Suprapubic skin (tissue), 4 donors: ENCODE measurements around the gene SH3BGRL2. TPM values are rescaled to one million over a fixed set of nuclear protein-coding genes. Genes with fewer than 3 reads are reported as not detected.

Source experiments
- DNase-seq, 2 donors: peaks; one replicate each; pipeline ENCODE4 v3.0.0-alpha.2; 2019; ENCODE audit warnings: low spot score in 2 of 2
- H3K27ac ChIP-seq: fragments of 200-600 bp; sonication (generic); one replicate; pipeline ENCODE4 v1.5.1; 2019
- H3K27me3 ChIP-seq: fragments of 200-600 bp; sonication (generic); one replicate; pipeline ENCODE4 v1.5.1; 2019
- H3K36me3 ChIP-seq: fragments of 200-600 bp; sonication (generic); one replicate; pipeline ENCODE4 v1.5.1; 2019
- H3K4me1 ChIP-seq: fragments of 200-600 bp; sonication (generic); one replicate; pipeline ENCODE4 v1.5.1; 2019
- H3K4me3 ChIP-seq: fragments of 200-600 bp; sonication (generic); one replicate; pipeline ENCODE4 v1.5.1; 2019; ENCODE audit warnings: mild to moderate bottlenecking
- H3K9me3 ChIP-seq: fragments of 200-600 bp; sonication (generic); one replicate; pipeline ENCODE4 v1.5.1; 2019
- EP300 ChIP-seq: sonication (generic); formaldehyde crosslinking; IDR thresholded peaks from one replicate; pipeline ENCODE4 v1.6.1; 2017; ENCODE audit warnings: antibody characterized with exemption
- POLR2A ChIP-seq, 2 donors: fragments of 450-650 bp; IDR thresholded peaks; one replicate each; pipeline ENCODE4 v1.6.1; 2017; ENCODE audit warnings: antibody characterized with exemption in 2 of 2, mild to moderate bottlenecking in 2 of 2, moderate library complexity in 2 of 2
- POLR2AphosphoS5 ChIP-seq, 3 donors: sonication (generic); formaldehyde crosslinking; IDR thresholded peaks; one replicate each; pipeline ENCODE4 v1.6.1; 2017; ENCODE audit warnings: antibody characterized with exemption in 3 of 3
- WGBS: methylation state at CpG from one replicate; pipeline ENCODE4 v1.1.5; 2018; 5-methylcytosine and 5-hydroxymethylcytosine counted together
- total RNA-seq, 4 donors: library from RNA; depleted of rRNA; stranded (reverse); fragments of >200 nt; gene quantifications; one replicate each; pipeline ENCODE4 v1.1.0, GENCODE V29; 2016
- TF ChIP-seq, protein P1 (sequence below), 2 donors: fragments of 200-600 bp in 1 of 2; fragments of 450-650 bp in 1 of 2; sonication (generic) in 1 of 2; IDR thresholded peaks; one replicate each; pipeline ENCODE4 v1.5.1; 2016 to 2019; ENCODE audit warnings: antibody characterized with exemption in 2 of 2, mild to moderate bottlenecking in 1 of 2, moderate library complexity in 1 of 2

The SH3BGRL2 gene
- total RNA-seq, 4 donors from 2014 or later: 30.5 to 67.1 (median 56.7) TPM

GRCh38 chr6:79604583-79605037, 26.5 kb upstream of the SH3BGRL2 start:
- H3K4me3 ChIP-seq: no peak overlapping the region
- no peak overlapping the region for H3K27ac ChIP-seq
- TF ChIP-seq EP300 (no peak), POLR2AphosphoS5 (IDR thresholded peaks at IDR 0.05) (no peak), POLR2A (IDR thresholded peaks at IDR 0.05) (no peak)
- TF ChIP-seq, protein P1, sequence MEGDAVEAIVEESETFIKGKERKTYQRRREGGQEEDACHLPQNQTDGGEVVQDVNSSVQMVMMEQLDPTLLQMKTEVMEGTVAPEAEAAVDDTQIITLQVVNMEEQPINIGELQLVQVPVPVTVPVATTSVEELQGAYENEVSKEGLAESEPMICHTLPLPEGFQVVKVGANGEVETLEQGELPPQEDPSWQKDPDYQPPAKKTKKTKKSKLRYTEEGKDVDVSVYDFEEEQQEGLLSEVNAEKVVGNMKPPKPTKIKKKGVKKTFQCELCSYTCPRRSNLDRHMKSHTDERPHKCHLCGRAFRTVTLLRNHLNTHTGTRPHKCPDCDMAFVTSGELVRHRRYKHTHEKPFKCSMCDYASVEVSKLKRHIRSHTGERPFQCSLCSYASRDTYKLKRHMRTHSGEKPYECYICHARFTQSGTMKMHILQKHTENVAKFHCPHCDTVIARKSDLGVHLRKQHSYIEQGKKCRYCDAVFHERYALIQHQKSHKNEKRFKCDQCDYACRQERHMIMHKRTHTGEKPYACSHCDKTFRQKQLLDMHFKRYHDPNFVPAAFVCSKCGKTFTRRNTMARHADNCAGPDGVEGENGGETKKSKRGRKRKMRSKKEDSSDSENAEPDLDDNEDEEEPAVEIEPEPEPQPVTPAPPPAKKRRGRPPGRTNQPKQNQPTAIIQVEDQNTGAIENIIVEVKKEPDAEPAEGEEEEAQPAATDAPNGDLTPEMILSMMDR (IDR thresholded peaks at IDR 0.05): no peak
- H3K27me3 ChIP-seq: no peaks in the 10 kb centered on the region
- no peaks in the 10 kb centered on the region for H3K9me3 ChIP-seq
- no peaks in the 10 kb centered on the region for H3K36me3 ChIP-seq
- WGBS: 90% methylated on average over 4 of the region's 4 CpGs
- DNase-seq: no peak
- H3K4me1 ChIP-seq: no peaks in the 10 kb centered on the region

DNA sequence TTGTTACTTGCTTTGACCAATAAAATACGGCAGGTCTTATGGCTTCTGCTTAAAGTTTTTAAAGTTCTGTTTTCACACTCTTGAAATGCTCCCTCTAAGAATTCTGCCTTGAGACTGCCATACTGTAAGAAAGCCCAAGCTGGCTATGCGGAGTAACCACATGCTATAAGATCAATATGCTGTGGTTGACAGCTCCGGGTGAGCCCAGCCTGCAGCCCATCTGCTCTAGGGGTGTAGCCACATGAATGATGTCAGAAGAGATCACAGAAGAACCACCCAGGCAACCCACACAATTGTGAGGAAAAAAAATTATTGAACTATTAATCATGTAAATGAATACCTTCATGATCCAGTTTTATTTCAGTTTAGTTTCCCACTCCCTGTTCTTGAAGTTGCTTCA, 26.1 kb upstream of the SH3BGRL2 start:
- no peak for TF ChIP-seq EP300
- TF ChIP-seq POLR2A (IDR thresholded peaks at IDR 0.05): no peak
- TF ChIP-seq POLR2AphosphoS5 (IDR thresholded peaks at IDR 0.05): no peak
- TF ChIP-seq, protein P1 (IDR thresholded peaks at IDR 0.05): no peak
- H3K9me3 ChIP-seq: no peaks in the 10 kb centered on the region
- no peaks in the 10 kb centered on the region for H3K36me3 ChIP-seq
- WGBS: 82% methylated on average over 3 of the region's 3 CpGs
- H3K4me1 ChIP-seq: no peaks in the 10 kb centered on the region
- H3K27me3 ChIP-seq: no peaks in the 10 kb centered on the region
- H3K4me3 ChIP-seq: no peak overlapping the region
- no peak for DNase-seq
- H3K27ac ChIP-seq: no peak overlapping the region

- TF ChIP-seq POLR2A (IDR thresholded peaks at IDR 0.05) (no peak), EP300 (no peak), POLR2AphosphoS5 (IDR thresholded peaks at IDR 0.05) (no peak)
- TF ChIP-seq, protein P1 (IDR thresholded peaks at IDR 0.05): no peak
- Histone ChIP-seq H3K27ac (no peak overlapping the region), H3K9me3 (no peaks in the 10 kb centered on the region), H3K4me1 (no peaks in the 10 kb centered on the region), H3K27me3 (no peaks in the 10 kb centered on the region), H3K36me3 (no peaks in the 10 kb centered on the region), H3K4me3 (no peak overlapping the region)
- WGBS: 79% methylated on average over 4 of the region's 4 CpGs
- no peak for DNase-seq
These were observed 25.0 kb upstream of the SH3BGRL2 start for GRCh38 chr6:79605968-79606764.

GRCh38 chr6:79607000-79607399, 24.1 kb upstream of the SH3BGRL2 start:
- 71% methylated on average over 3 of the region's 3 CpGs for WGBS
- no peak overlapping the region for H3K27ac ChIP-seq
- H3K4me1 ChIP-seq: no peaks in the 10 kb centered on the region
- no peak for TF ChIP-seq POLR2A (IDR thresholded peaks at IDR 0.05)
- TF ChIP-seq POLR2AphosphoS5 (IDR thresholded peaks at IDR 0.05): no peak
- TF ChIP-seq EP300: no peak
- TF ChIP-seq, protein P1 (IDR thresholded peaks at IDR 0.05): no peak
- H3K36me3 ChIP-seq: no peaks in the 10 kb centered on the region
- DNase-seq: no peak
- H3K4me3 ChIP-seq: no peak overlapping the region
- H3K27me3 ChIP-seq: no peaks in the 10 kb centered on the region
- H3K9me3 ChIP-seq: no peaks in the 10 kb centered on the region

GRCh38 chr6:79608334-79609224, 22.6 kb upstream of the SH3BGRL2 start:
- no peak for DNase-seq
- Histone ChIP-seq H3K27ac (no peak overlapping the region), H3K27me3 (no peaks in the 10 kb centered on the region), H3K4me1 (no peaks in the 10 kb centered on the region), H3K36me3 (no peaks in the 10 kb centered on the region), H3K9me3 (no peaks in the 10 kb centered on the region), H3K4me3 (no peak overlapping the region)
- 69% methylated on average over 3 of the region's 3 CpGs for WGBS
- no peak for TF ChIP-seq POLR2AphosphoS5 (IDR thresholded peaks at IDR 0.05)
- TF ChIP-seq EP300: no peak
- TF ChIP-seq, protein P1 (IDR thresholded peaks at IDR 0.05): no peak
- TF ChIP-seq POLR2A (IDR thresholded peaks at IDR 0.05): no peak
